NCI-H1694 treated with DMSO at 0.1 percent for 48 hours (cell line): ENCODE data around the gene SAMD14.

Experiments used
- DNase-seq: peaks from one replicate; lab custom pipeline; 2025; lab: John Stamatoyannopoulos, UW

The SAMD14 gene

GRCh38 chr17:50165066-50165465, 35.1 kb upstream of the SAMD14 start:
- DNase-seq, result no peak

DNA sequence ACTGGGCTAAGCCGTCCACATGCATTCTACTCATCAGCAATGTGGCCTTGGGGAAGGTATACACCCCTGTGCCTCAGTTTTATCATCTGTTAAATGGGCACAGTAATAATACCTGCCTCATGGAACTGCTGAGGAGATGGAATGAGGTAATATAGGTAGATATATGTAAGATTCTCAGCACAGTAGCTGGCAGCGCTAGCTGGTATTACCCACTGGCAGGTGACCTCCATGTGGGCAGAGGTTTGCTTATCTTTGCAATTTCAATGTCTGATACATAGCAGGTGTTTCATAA, 34.7 kb upstream of the SAMD14 start:
- no peak for DNase-seq

DNA sequence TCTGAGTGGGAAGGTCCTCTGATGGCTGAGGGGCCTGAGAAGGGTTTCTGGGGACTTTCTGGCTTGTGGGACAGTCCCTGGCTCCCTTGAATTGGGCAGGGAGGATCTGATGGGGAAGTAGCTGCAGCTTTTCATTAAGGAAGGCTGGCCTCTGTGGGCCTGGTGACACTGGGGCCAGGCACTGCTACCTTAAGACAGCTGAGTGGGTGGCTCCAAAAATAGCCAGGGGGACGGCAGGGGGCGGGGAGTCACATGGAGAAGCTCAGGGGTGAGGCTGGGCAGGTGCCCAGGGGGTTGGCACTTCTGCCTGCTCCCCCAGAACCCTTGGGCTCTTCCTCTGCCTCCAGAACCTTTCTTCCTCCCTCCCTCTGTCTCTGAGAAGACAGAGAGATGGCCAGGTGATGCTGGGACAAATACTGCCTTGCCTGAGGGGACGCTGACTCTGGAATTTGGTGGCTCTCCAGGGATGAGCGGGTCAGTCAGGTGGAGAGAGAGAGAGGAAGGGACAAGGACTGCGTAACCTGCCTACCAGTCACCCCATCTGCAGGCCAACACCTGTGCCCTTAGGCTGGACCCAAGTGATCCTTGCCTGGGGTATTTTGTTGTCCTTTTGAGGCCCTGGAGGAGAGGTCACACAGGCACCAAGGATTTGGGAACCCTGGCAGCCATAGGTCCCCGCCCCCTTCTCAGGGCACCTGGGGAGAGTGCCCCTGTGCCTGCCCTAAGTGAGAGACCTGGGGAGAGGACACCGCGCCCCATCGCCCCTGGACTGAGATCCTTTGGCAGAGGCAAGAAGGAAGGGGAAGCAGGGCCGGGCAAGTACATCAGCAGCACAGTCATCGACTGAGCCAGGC, 34.1 kb upstream of the SAMD14 start:
- DNase-seq, result no peak

GRCh38 chr17:50162466-50163254, 32.7 kb upstream of the SAMD14 start:
- no peak for DNase-seq

DNA sequence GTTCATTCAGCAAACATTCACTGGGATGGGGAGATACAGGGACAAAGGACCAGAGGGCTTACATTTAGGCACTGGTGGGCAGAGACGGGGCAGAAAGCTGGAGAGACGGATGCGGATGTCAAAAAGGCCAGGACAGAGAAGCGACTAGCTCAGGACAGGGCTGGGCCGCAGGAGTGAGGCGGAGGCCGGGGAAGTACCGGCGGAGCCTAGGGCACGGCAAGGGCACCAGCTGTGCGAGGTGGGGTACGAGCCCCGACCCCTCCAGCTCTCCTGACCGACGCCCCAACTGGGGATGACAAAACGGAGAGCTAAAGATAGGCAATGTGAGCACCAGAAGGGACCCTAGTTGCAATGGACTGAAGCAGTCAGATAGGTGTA, 31.9 kb upstream of the SAMD14 start:
- DNase-seq, result no peak

DNA sequence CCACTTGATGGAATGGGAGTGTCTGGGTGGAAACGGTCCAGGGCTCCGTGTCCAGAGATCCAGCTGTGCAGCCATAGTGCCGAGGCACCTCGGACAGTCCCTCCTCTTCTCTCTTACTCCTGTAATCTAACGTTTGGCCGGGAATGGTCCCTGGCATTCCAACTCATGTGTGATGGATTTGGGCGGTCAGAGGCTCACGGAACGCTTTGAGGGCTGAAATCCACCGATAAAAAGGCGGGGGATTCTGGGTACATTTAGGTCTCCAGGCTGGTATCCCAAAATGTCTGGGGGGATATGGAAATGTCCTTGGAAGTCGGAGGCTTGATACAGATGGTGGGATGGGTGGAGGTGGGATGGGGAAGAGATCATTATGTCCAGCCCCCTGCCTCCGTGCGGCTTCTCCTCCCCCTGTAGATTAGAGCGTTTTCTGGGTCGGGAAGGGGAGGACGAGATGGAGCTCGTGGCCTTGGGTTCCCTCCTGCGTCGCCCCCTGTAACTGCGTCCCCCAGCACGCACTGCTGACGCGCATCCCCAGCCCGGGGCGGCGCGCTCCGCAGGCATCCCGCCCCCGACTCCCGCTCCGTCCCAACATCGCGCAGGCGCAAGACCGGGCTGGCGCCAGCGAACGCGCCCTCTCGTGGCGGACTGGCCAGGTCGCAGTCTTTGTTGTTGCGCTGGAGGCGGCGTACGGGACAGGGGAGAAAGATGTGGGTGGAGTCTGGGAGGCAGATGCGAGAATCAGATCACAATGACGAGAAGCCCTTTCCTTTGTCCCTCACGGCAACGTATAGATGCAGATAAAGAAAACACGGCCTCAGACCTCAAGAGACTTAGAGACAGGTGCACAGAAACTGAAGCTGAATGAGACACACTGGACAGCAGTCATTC, 31.3 kb upstream of the SAMD14 start:
- DNase-seq, result peak; percentile 90

DNA sequence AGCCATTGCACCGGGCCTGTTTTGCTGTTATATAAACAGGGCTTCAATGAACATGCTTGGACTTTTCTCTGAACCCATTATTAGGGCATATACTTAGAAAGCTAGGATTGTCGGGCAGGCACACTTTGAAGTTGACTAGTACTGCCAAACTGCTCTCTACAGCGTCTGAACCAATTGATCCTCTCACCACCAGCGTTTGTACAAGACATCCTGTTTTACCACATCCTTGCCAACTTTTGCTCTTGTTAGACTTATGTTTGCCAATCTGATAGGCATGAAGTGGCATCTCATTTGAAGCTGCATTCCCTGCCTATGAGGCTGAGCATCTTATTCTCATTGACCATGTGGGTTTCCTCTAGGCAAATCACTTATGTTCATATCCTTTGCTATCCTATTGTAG, 27.9 kb upstream of the SAMD14 start:
- DNase-seq, result no peak

DNA sequence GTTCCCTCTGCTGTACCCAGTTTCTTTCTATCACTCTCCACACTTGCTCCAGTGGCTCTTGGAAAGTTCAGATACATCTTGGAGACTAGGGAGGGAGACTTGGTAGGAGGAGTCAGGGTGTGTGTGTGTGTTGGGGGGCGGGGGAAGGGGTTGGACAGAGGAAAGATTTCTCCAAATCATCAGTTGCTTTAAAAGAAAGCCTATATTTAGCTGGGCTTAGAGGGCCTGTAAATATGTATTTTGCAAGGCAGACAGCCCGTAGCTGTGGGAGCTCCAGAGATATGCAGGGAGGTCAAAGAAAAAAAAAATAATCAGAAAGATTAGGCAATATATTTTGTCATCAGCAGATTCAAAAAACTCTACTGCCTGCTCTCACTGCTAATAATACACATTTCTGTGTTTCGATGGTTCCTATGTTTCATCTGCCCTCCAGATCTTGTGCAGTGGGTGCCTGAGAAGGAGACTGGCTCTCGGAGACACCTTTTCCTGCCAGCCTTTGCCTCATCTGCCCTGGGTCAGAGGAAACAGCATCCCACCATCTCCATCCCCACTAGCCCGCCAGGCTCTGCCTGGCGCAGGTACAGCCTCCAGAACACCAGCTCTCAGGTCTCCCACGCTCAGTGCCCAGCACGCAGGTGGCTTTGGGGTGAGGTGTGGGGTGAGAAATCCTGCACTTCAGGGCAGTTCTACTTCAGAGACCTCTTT, 25.3 kb upstream of the SAMD14 start:
- no peak for DNase-seq

DNA sequence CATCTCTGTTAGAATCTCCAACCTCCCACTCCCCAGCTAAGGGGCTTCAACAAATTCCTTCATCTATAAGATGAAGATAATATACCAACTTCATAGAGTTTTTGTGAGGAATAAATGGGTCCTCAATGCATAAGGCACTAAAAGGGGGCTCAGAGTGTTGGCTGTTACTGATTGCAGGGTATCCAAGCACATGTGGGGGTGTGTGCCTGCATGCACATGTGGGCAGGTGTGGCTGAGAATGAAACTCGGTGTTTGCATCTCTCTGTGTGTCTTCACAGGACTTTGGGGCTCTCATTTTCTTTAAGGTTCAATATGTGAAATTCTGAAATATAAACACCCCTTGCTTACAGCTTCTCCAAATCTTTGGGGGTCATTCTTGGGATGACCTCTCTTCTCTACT, 24.6 kb upstream of the SAMD14 start:
- DNase-seq, result no peak

DNA sequence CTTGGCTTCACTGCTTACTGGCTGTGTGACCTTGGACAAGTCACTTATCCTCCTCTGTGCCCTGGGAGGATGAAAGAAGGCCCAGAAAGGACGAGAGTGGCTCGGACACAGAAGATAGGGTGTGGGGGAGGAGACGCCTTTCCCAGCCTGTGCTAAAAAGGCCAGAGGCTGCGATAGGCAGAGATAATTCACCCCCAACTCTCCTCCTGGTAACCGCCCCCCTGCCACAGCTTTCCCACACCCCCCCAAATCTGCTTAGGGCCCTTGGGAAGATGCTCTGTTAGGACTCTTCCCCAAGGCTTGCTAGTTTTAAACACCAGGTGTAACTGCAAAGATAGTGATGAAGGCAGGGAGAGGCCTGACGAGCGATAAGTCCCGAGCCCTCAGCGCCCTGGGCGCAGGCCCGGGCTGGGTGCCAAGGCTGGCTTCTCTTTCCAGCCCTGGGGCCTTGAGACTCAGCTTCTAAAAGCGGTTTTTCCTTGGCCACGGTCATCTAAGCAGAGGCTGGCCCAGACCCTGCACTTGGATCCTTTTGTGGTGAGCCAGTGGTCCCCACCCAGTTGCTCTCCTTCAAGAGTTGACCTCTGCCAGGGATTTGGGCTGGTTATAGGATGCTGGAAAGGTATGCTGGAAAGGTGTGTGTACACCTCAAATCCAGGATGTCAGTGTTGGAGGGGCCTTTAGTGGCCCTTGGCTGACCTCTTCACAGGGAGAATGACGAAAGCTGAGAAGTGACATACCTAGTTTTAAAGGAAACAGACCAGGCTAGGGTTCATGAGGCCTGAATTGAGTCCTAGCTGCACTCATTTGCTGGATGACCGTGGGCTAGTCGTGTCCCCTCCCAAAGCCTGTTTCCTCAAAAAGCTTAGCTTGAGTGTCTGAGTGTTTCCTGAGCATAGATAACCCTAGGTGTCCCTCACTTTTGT, 24.0 kb upstream of the SAMD14 start:
- no peak for DNase-seq

DNA sequence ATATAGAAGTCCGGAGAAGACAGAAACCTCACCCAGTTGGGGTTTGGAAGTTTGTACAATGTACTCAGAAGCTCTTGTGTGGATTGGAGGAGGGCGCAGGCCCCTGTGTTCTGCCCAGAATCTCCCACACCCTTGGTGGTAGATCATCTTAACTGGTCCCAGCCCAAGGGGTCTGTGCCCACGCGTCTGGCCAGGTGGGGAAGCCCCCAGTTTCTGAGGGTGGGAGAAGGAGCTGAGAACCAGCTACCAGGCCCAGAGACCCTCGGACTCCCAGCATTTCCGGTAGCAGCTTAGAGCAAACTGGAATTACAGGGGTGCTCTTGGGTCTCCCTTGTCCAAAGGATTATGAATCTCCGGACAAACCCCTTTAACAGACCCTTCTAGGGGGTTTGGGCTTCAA, 22.8 kb upstream of the SAMD14 start:
- no peak for DNase-seq

GRCh38 chr17:50151937-50152547, 22.1 kb upstream of the SAMD14 start:
- DNase-seq, result peak; percentile 73

DNA sequence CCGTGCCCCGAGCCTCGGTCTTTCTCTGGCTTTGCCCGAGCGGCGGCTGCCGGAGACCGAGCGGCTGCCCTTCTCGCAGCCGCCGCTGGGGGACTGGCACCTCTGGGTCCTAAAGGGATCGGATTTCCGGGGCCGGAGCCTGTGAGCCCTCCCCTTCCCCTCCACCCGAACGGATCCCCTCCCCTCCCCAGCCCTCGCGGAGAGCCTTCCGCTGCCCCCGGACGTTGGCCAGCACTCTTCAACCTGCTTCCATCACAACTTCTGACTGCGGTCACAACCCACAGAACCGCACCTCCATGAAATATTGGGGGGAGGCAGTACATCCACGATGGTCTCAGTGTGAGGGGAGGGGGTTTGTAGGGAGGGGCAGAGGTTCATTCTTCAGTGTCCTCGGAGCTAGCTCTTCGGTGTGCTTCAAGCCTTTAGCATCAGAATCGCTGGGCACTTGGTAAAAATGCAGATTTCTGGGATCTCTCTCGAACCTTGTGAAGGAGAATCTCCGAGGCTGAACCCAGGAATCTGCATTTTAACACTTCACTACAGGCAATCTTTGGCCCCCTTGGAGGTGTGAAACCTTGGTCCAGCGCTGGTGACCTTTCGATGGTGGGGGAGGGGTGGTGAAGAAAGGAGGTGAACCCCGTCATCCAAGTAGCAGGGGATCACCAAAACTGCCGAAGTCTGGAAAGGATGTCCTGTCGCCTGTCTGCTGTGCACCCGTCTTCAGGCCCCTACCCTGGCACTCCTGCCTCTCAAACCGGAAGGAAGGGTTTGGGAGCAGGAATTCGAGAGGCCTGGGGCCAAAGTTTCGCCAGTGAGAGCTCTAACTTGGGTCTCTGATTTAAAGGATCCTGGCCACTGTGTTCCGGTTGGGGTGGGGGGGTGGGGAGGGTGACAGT, 21.3 kb upstream of the SAMD14 start:
- peak; percentile 62 for DNase-seq

GRCh38 chr17:50150354-50151040, 20.5 kb upstream of the SAMD14 start, which contains the start of gene PPP1R9B:
TSS of gene PPP1R9B (minus strand) at chr17:50150677. CDS start at chr17:50150513, 164 bp downstream.
- DNase-seq, result no peak

DNA sequence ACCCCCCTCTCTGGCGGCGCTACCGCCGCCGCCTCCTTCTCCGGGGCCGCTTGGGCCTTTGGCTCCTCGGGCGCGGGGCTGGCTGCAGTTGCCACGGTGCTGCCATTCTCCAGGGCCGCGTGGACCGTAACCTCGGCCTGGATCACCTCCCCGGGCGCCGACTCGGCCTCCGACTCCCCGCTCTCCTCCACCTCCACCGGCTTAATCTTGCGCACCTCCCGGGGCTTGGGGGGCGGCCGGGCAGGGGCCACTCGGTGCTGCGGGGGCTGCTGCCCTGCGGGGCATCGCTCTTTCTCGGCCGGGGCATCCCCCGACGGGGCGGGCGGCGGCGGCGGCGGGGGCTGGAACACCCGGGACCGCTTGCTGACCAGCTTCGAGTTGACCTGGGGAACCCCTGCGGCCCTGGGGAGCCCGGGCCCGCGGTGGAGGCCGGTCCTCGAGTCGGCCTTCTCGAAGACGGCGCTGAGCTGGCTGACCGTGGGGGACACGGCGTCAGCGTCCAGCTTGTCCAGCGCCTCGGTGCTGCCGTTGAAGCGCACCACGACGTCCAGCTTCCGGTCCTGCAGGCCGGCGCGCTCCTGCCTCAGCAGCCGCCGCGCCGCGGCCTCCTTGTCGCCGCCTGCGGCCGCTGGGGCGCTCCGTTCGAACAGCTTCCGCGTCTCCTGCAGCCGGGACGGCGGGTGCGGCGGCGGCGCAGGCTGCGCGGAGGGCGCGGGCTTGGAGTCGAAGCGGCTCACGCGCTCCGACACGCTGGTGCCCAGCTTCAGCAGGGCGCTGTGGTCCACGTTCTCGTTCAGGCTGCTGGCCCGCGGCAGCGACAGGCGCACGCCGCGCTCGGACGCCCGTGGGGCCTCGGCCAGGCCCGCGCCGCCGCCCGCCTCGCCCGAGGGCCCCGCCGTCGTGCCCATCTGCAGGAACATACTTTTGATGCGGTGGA, 19.7 kb upstream of the SAMD14 start:
- no peak for DNase-seq

- no peak for DNase-seq
Observed at GRCh38 chr17:50149091-50149416, 19.1 kb upstream of the SAMD14 start.

DNA sequence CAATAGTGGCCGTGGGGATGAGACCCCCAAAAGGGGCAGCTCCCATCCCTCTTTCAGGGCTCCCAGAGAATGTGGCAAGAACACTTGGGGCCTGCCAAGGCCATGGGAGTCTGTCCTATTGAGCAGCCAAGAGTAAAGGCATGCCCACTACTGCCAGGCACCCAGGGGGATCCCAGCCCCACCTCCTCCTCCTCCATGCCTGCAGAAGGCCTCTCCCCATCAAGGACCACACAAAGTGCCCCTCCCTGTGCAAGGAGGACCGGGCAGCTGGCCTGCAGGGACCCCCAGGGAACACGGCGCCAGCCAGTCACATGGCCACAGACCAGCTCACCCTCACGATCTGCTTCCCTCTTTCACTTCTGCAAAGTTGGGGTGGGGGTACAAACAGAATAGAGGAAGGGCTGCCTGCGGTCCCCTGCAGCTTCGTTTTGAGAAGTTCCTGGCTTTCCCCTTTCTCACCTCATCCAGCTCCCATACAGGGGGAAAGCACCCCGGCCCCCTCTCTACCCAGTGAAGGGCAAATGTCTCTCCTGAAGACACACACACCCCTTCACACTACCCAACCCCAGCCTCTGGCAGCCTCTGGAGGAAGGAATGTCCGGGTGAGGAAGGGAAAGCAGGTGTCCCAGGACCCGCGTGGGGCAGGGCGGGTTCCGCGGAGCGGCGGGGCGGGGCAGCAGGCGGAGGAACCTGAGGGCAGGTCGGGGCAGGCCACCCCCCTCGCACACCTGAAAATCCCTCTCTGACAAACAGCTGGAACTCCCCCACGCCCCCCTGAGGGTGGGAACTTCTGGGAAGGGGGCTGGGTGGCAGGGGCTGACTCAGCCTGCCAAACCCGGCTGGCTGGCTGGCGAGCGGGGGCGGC, 18.5 kb upstream of the SAMD14 start:
- no peak for DNase-seq
